H1 (cell line): ENCODE data around the gene FSCB. TPM values are rescaled to one million over a fixed set of nuclear protein-coding genes. Genes with fewer than 3 reads are reported as not detected.

Experiments
- CTCF ChIA-PET: fragments of 300-600 bp; sonication (Branson Sonifier 250); formaldehyde crosslinking; loops from one replicate; lab custom pipeline; 2021; ENCODE audit not compliant: partially characterized antibody; lab: Charles Lee
- POLR2A ChIA-PET: fragments of 300-600 bp; sonication (Branson Sonifier 250); formaldehyde crosslinking; loops from one replicate; lab custom pipeline; 2021; ENCODE audit warnings: inconsistent platforms; ENCODE audit not compliant: partially characterized antibody; lab: Charles Lee
- DNase-seq, 2 experiments: peaks; one replicate each; pipeline versions ENCODE4 v3.0.0 to v3.0.0-alpha.2; 2010 to 2022; ENCODE audit warnings: low spot score in 2 of 2, low read depth in 1 of 2, mixed read lengths in 1 of 2
- FAIRE-seq: peaks from 2 replicates; lab custom pipeline; 2011; peaks lifted over from hg19 to GRCh38; lab: Jason Lieb, UNC
- H2AFZ ChIP-seq: 2 replicates; pipeline ENCODE4 v1.8.1; 2012; ENCODE audit warnings: low read length, inconsistent platforms
- H2AK5ac ChIP-seq: 2 replicates; pipeline ENCODE4 v1.6.1; 2013; ENCODE audit warnings: low read depth, low read length
- H2BK120ac ChIP-seq: replicated peaks from 2 replicates; pipeline ENCODE3; 2013; ENCODE audit warnings: low read depth, low read length, inconsistent platforms
- H2BK12ac ChIP-seq: 2 replicates; pipeline ENCODE4 v1.6.1; 2013; ENCODE audit warnings: low read depth, low read length
- H2BK15ac ChIP-seq: 2 replicates; pipeline ENCODE4 v1.6.1; 2013; ENCODE audit warnings: low read length
- H2BK20ac ChIP-seq: 2 replicates; pipeline ENCODE4 v1.6.1; 2013; ENCODE audit warnings: low read length
- H2BK5ac ChIP-seq: 2 replicates; pipeline ENCODE4 v1.6.1; 2013; ENCODE audit warnings: low read depth, low read length
- H3K14ac ChIP-seq: 2 replicates; pipeline ENCODE4 v1.6.1; 2013; ENCODE audit warnings: inconsistent platforms; ENCODE audit not compliant: insufficient read length
- H3K18ac ChIP-seq: 2 replicates; pipeline ENCODE4 v1.6.1; 2013; ENCODE audit warnings: low read length; ENCODE audit errors: extremely low read depth
- H3K23ac ChIP-seq: 2 replicates; pipeline ENCODE4 v1.6.1; 2013; ENCODE audit warnings: inconsistent platforms; ENCODE audit not compliant: insufficient read length
- H3K23me2 ChIP-seq: 2 replicates; pipeline ENCODE4 v1.6.1; 2013; ENCODE audit warnings: low read depth, low read length
- H3K27ac ChIP-seq: 2 replicates; pipeline ENCODE4 v1.6.1; 2011; ENCODE audit warnings: low read depth, low read length, inconsistent platforms
- H3K27me3 ChIP-seq, 4 experiments: replicated peaks in 1 of 4; 1 replicate in 1 of 4; 2 replicates in 3 of 4; pipeline versions ENCODE4 v1.6.1 to v1.8.1; 2011 to 2013; ENCODE audit warnings: low read length in 3 of 4, mild to moderate bottlenecking in 3 of 4, inconsistent platforms in 2 of 4, mixed read lengths in 2 of 4, moderate library complexity in 1 of 4; ENCODE audit not compliant: control insufficient read depth in 3 of 4, insufficient read depth in 3 of 4; ENCODE audit errors: extremely low read depth in 1 of 4
- H3K36me3 ChIP-seq, 4 experiments: 2 replicates each; pipeline versions ENCODE4 v1.6.1 to v1.8.1; 2011 to 2013; ENCODE audit warnings: mild to moderate bottlenecking in 4 of 4, low read length in 3 of 4, moderate library complexity in 2 of 4, control low read depth in 1 of 4, inconsistent platforms in 1 of 4; ENCODE audit not compliant: insufficient read depth in 4 of 4, control insufficient read depth in 2 of 4
- H3K4ac ChIP-seq: replicated peaks from 2 replicates; pipeline ENCODE3; 2013; ENCODE audit warnings: low read length, low read depth, mixed read lengths, inconsistent platforms; ENCODE audit not compliant: insufficient read length
- H3K4me1 ChIP-seq, 4 experiments: replicated peaks in 1 of 4; 1 replicate in 1 of 4; 2 replicates in 3 of 4; pipeline versions ENCODE4 v1.6.1 to v1.8.1; 2011 to 2013; ENCODE audit warnings: low read length in 3 of 4, inconsistent platforms in 2 of 4, mixed read lengths in 1 of 4; ENCODE audit not compliant: insufficient read depth in 4 of 4, control insufficient read depth in 3 of 4
- H3K4me2 ChIP-seq, 2 experiments: 2 replicates each; pipeline versions ENCODE4 v1.6.1 to v1.8.1; 2011 to 2013; ENCODE audit warnings: low read depth in 2 of 2, low read length in 2 of 2, control low read depth in 1 of 2, inconsistent platforms in 1 of 2, mild to moderate bottlenecking in 1 of 2; ENCODE audit not compliant: insufficient read depth in 1 of 2
- H3K4me3 ChIP-seq, 4 experiments: fragments of 200-600, 300-600 bp in 1 of 4; sonication (generic), shearing (Covaris generic), sonication (Bioruptor Twin) in 1 of 4; 2 replicates each; pipeline versions ENCODE4 v1.5.1 to v1.8.1; 2011 to 2016; ENCODE audit warnings: low read length in 4 of 4, low read depth in 3 of 4, control low read depth in 2 of 4, inconsistent platforms in 2 of 4, mild to moderate bottlenecking in 2 of 4, mixed read lengths in 1 of 4, moderate library complexity in 1 of 4; ENCODE audit not compliant: insufficient read depth in 2 of 4; ENCODE audit errors: extremely low read depth in 1 of 4
- H3K56ac ChIP-seq: replicated peaks from 2 replicates; pipeline ENCODE3; 2013; ENCODE audit warnings: low read depth, mild to moderate bottlenecking, mixed read lengths, low read length, inconsistent platforms; ENCODE audit not compliant: insufficient read length
- H3K79me1 ChIP-seq: 2 replicates; pipeline ENCODE4 v1.6.1; 2013; ENCODE audit warnings: low read depth, low read length, control low read depth
- H3K79me2 ChIP-seq, 2 experiments: 2 replicates each; pipeline versions ENCODE4 v1.6.1 to v1.8.1; 2012 to 2013; ENCODE audit warnings: low read length in 2 of 2, mild to moderate bottlenecking in 2 of 2, inconsistent platforms in 1 of 2; ENCODE audit not compliant: insufficient read depth in 2 of 2, control insufficient read depth in 1 of 2
- H3K9ac ChIP-seq, 4 experiments: replicated peaks in 1 of 4; 1 replicate in 1 of 4; 2 replicates in 3 of 4; pipeline versions ENCODE4 v1.6.1 to v1.8.1; 2011 to 2013; ENCODE audit warnings: low read depth in 3 of 4, low read length in 3 of 4, control low read depth in 2 of 4, mild to moderate bottlenecking in 2 of 4, moderate library complexity in 2 of 4, inconsistent platforms in 1 of 4; ENCODE audit errors: extremely low read depth in 1 of 4
- H3K9me3 ChIP-seq, 2 experiments: 2 replicates each; pipeline versions ENCODE4 v1.6.1 to v1.8.1; 2012 to 2013; ENCODE audit warnings: mild to moderate bottlenecking in 2 of 2, moderate library complexity in 2 of 2, control low read depth in 1 of 2, inconsistent platforms in 1 of 2, low read depth in 1 of 2, low read length in 1 of 2, mixed read lengths in 1 of 2; ENCODE audit not compliant: insufficient read depth in 2 of 2
- H4K20me1 ChIP-seq, 2 experiments: replicated peaks in 1 of 2; 2 replicates each; pipeline versions ENCODE3 to v1.8.1; 2011 to 2013; ENCODE audit warnings: inconsistent platforms in 2 of 2, low read length in 2 of 2, mild to moderate bottlenecking in 1 of 2; ENCODE audit not compliant: insufficient read depth in 2 of 2, control insufficient read depth in 1 of 2
- H4K5ac ChIP-seq: 2 replicates; pipeline ENCODE4 v1.6.1; 2013; ENCODE audit warnings: low read length, low read depth, mixed read lengths, inconsistent platforms; ENCODE audit not compliant: insufficient read length
- H4K8ac ChIP-seq: 2 replicates; pipeline ENCODE4 v1.8.0; 2013; ENCODE audit warnings: mild to moderate bottlenecking, moderate library complexity, low read length, inconsistent platforms; ENCODE audit not compliant: insufficient read depth; ENCODE audit errors: extremely low read depth
- H4K91ac ChIP-seq: replicated peaks from 2 replicates; pipeline ENCODE3; 2013; ENCODE audit warnings: low read length, mixed read lengths, inconsistent platforms; ENCODE audit not compliant: insufficient read length
- CTBP2 ChIP-seq: IDR thresholded peaks from 2 replicates; pipeline ENCODE4 v1.7.0; 2011; ENCODE audit warnings: borderline replicate concordance, mild to moderate bottlenecking, moderate library complexity, mixed read lengths, low read length; ENCODE audit not compliant: insufficient read depth, insufficient read length
- EGR1 ChIP-seq: IDR thresholded peaks from 2 replicates; pipeline ENCODE4 v1.6.1; 2011; ENCODE audit warnings: low read depth, low read length, borderline replicate concordance
- FOSL1 ChIP-seq: IDR thresholded peaks from 2 replicates; pipeline ENCODE4 v1.6.1; 2011; ENCODE audit warnings: mild to moderate bottlenecking, low read depth, low read length, moderate library complexity; ENCODE audit not compliant: insufficient read depth
- GTF2F1 ChIP-seq: IDR thresholded peaks from 2 replicates; pipeline ENCODE4 v1.6.1; 2012; ENCODE audit warnings: low read depth, low read length, improper control_type of control experiment, borderline replicate concordance
- HDAC6 ChIP-seq: IDR thresholded peaks from one replicate; pipeline ENCODE4 v1.7.1; 2012; ENCODE audit warnings: low read depth, mild to moderate bottlenecking, inconsistent platforms, low read length, moderate library complexity
- KDM4A ChIP-seq: IDR thresholded peaks from one replicate; pipeline ENCODE4 v1.7.1; 2012; ENCODE audit warnings: low read depth, mild to moderate bottlenecking, moderate library complexity, low read length, inconsistent platforms; ENCODE audit not compliant: severe bottlenecking
- KDM5A ChIP-seq: fragments of 200-600 bp; IDR thresholded peaks from 2 replicates; pipeline ENCODE4 v1.7.1; 2012; ENCODE audit warnings: mild to moderate bottlenecking, low read length, inconsistent platforms, mixed read lengths
- PHF8 ChIP-seq: fragments of 200-600 bp; sonication (generic); conservative IDR thresholded peaks from 2 replicates; pipeline ENCODE4 v1.7.1; 2012; ENCODE audit warnings: low read depth, mild to moderate bottlenecking, inconsistent platforms, low read length, moderate library complexity
- POLR2A ChIP-seq, 2 experiments: IDR thresholded peaks; 1 replicate in 1 of 2; 2 replicates in 1 of 2; pipeline ENCODE4 v1.6.1; 2011; ENCODE audit warnings: low read depth in 2 of 2, low read length in 2 of 2, mild to moderate bottlenecking in 2 of 2; ENCODE audit errors: control extremely low read depth in 1 of 2
- POLR2AphosphoS5 ChIP-seq: IDR thresholded peaks from 2 replicates; pipeline ENCODE4 v1.6.1; 2011; ENCODE audit warnings: low read depth, low read length
- RAD21 ChIP-seq, 2 experiments: IDR thresholded peaks in 1 of 2; conservative IDR thresholded peaks in 1 of 2; 2 replicates each; pipeline ENCODE4 v1.6.1; 2011; ENCODE audit warnings: low read depth in 2 of 2, low read length in 2 of 2, improper control_type of control experiment in 1 of 2, inconsistent platforms in 1 of 2, mild to moderate bottlenecking in 1 of 2, moderate library complexity in 1 of 2
- RXRA ChIP-seq: IDR thresholded peaks from 2 replicates; pipeline ENCODE4 v1.6.1; 2011; ENCODE audit warnings: low read depth, mild to moderate bottlenecking, low read length, moderate library complexity; ENCODE audit not compliant: insufficient read depth
- SP2 ChIP-seq: IDR thresholded peaks from 2 replicates; pipeline ENCODE4 v1.6.1; 2012; ENCODE audit warnings: mild to moderate bottlenecking, low read length, inconsistent platforms
- SP4 ChIP-seq: IDR thresholded peaks from 2 replicates; pipeline ENCODE4 v1.6.1; 2012; ENCODE audit warnings: low read length, inconsistent platforms
- TAF1 ChIP-seq: IDR thresholded peaks from 2 replicates; pipeline ENCODE4 v1.6.1; 2011; ENCODE audit warnings: mild to moderate bottlenecking, low read depth, low read length
- polyA plus RNA-seq, 7 experiments: library from polyadenylated mRNA; depleted of rRNA in 3 of 7; stranded (reverse) in 5 of 7; unstranded in 2 of 7; fragments of >200 nt in 5 of 7; fragments of 200-250 nt in 2 of 7; gene quantifications; 1 replicate in 5 of 7; 2 replicates in 1 of 7; 4 replicates in 1 of 7; pipeline versions ENCODE4 v1.2.1 to v1.2.3, GENCODE V29; 2011 to 2013; ENCODE audit warnings: missing spikeins in 2 of 7, mixed read lengths in 2 of 7
- total RNA-seq: library from RNA; stranded (reverse); fragmentation: NEBNext Ultra II Directional; extraction: Animal tissue kit (Norgen Biotek cat#: 25700); gene quantifications from 2 replicates; pipeline ENCODE4 v1.2.1, GENCODE V29; 2021
- TF ChIP-seq, protein P1 (sequence below): IDR thresholded peaks from 2 replicates; pipeline ENCODE4 v1.6.1; 2011; ENCODE audit warnings: low read depth, mild to moderate bottlenecking, low read length; ENCODE audit not compliant: insufficient read depth

FSCB gene
- total and polyA plus RNA-seq, 2 of the 8 experiments (the other 6 are each of a cell fraction or from before 2014, with no cell fraction given): not detected

DNA sequence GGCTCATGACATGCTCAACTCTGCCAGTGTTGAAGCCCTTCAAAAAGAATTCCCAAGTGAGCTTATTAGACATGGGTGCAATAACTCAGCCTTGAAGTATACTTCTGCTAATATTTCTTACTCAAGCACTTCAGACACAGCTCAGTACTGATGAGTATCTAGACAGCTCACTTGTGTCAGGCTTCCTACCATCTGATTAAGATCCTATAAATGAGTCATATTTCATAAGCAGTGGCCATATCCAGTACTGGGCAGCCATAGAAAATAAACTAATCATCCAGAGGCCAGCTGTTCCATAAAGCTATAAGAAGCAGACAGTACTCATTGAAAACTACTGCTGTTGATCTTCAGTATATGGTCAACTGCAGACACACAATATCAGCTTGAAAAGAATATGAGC is 12.9 kb downstream of the FSCB start:
- H3K4me2 ChIP-seq: no peak overlapping the region
- ChIA-PET POLR2A (no interaction called here), CTCF (interaction anchor here (1.2 kb wide), 1 partner anchor 21 kb away, joined by 3 read pairs; no protein-coding TSS in a partner anchor)
- no peak overlapping the region for H3K23ac ChIP-seq
- DNase-seq: no peak
- no peaks in the 10 kb centered on the region for H3K79me2 ChIP-seq
- no peak overlapping the region for H4K8ac ChIP-seq
- no peak overlapping the region for H3K4ac ChIP-seq
- H3K27ac ChIP-seq: no peak overlapping the region
- FAIRE-seq: no peak
- no peak overlapping the region for H3K14ac ChIP-seq
- H3K36me3 ChIP-seq: no peaks in the 10 kb centered on the region
- H4K20me1 ChIP-seq: no peaks in the 10 kb centered on the region
- no peak overlapping the region for H3K4me3 ChIP-seq
- H3K79me1 ChIP-seq: no peaks in the 10 kb centered on the region
- no peak overlapping the region for H4K91ac ChIP-seq
- no peak overlapping the region for H3K56ac ChIP-seq
- H3K23me2 ChIP-seq: no peaks in the 10 kb centered on the region
- H3K18ac ChIP-seq: no peak overlapping the region
- no peak overlapping the region for H2AFZ ChIP-seq
- no peak overlapping the region for H2BK5ac ChIP-seq
- no peak overlapping the region for H2BK12ac ChIP-seq
- H3K9ac ChIP-seq: no peak overlapping the region
- no peak overlapping the region for H2BK120ac ChIP-seq
- H2BK20ac ChIP-seq: no peak overlapping the region
- no peak overlapping the region for H2BK15ac ChIP-seq
- no peaks in the 10 kb centered on the region for H3K27me3 ChIP-seq
- no peaks in the 10 kb centered on the region for H3K4me1 ChIP-seq
- no peak overlapping the region for H4K5ac ChIP-seq
- peaks cover 0 to 4% of the 10 kb centered on the region in 2 experiments; a peak in 2 of 4 replicates for H3K9me3 ChIP-seq
- H2AK5ac ChIP-seq: no peak overlapping the region
- TF ChIP-seq PHF8 (no peak), KDM4A (no peak), RXRA (no peak), CTBP2 (no peak), GTF2F1 (no peak), SP2 (no peak), KDM5A (no peak), SP4 (no peak), HDAC6 (no peak), FOSL1 (no peak), RAD21 (IDR thresholded peaks at IDR 0.05 in 1 of 2, conservative IDR thresholded peaks at IDR 0.05 in 1 of 2; ENCODE audit: low read depth in 2 of 2, low read length in 2 of 2) (no peak), POLR2A (IDR thresholded peaks at IDR 0.05; ENCODE audit: control extremely low read depth in 1 of 2, low read depth in 2 of 2, low read length in 2 of 2) (no peak), TAF1 (no peak), EGR1 (no peak), POLR2AphosphoS5 (no peak)
- TF ChIP-seq, protein P1, sequence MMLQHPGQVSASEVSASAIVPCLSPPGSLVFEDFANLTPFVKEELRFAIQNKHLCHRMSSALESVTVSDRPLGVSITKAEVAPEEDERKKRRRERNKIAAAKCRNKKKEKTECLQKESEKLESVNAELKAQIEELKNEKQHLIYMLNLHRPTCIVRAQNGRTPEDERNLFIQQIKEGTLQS: no peak
